Measurements from ENCODE around the gene APH1B. TPM values are rescaled to one million over a fixed set of nuclear protein-coding genes. Genes with fewer than 3 reads are reported as not detected.

The APH1B gene
- total RNA-seq: 33.5 TPM

GRCh38 chr15:63277038-63277892, at the start of gene APH1B:
APH1B (plus strand) TSS chr15:63277605; CDS start chr15:63277624, 19 bp downstream.

Other genes with a start within 250 kb of the APH1B start
- gene TPM1, start 234.9 kb upstream of the APH1B start, total RNA-seq: 144 TPM
- gene LACTB, start 155.7 kb upstream of the APH1B start, total RNA-seq: 15.3 TPM
- 16.3 TPM for gene RPS27L, start 120.1 kb upstream of the APH1B start, total RNA-seq
- 79.8 TPM for gene RAB8B, start 88.0 kb upstream of the APH1B start, total RNA-seq
- gene CA12, start 104.2 kb downstream of the APH1B start, total RNA-seq: 11.6 TPM
- gene USP3, start 227.0 kb downstream of the APH1B start, total RNA-seq: 110 TPM

All from parietal lobe (tissue), 1 donor.